Liver (tissue), 9 donors: Measurements from ENCODE around the gene FAM13A. TPM values are rescaled to one million over a fixed set of nuclear protein-coding genes. Genes with fewer than 3 reads are reported as not detected.

Source experiments
- DNase-seq: peaks from one replicate; pipeline ENCODE4 v3.0.0-alpha.2; 2017; ENCODE audit warnings: low spot score
- H3K27ac ChIP-seq, 2 donors: one replicate each; pipeline ENCODE4 v1.7.0; 2013; ENCODE audit warnings: inconsistent platforms in 2 of 2, low read length in 2 of 2, control low read depth in 1 of 2, low read depth in 1 of 2, mild to moderate bottlenecking in 1 of 2
- H3K27me3 ChIP-seq, 4 donors: one replicate each; pipeline versions ENCODE4 v1.6.1 to v1.7.0; 2013; ENCODE audit warnings: low read length in 3 of 4, inconsistent platforms in 1 of 4, mild to moderate bottlenecking in 1 of 4, moderate library complexity in 1 of 4; ENCODE audit not compliant: control insufficient read depth in 4 of 4, insufficient read depth in 4 of 4
- H3K36me3 ChIP-seq, 4 donors: one replicate each; pipeline versions ENCODE4 v1.6.1 to v1.7.0; 2013; ENCODE audit warnings: low read length in 3 of 4, mild to moderate bottlenecking in 3 of 4, low read depth in 1 of 4, moderate library complexity in 1 of 4; ENCODE audit not compliant: control insufficient read depth in 4 of 4, insufficient read depth in 3 of 4
- H3K4me1 ChIP-seq, 4 donors: one replicate each; pipeline versions ENCODE4 v1.6.1 to v1.7.0; 2013; ENCODE audit warnings: low read length in 3 of 4, mild to moderate bottlenecking in 3 of 4, moderate library complexity in 1 of 4; ENCODE audit not compliant: control insufficient read depth in 4 of 4, insufficient read depth in 4 of 4
- H3K4me3 ChIP-seq, 3 donors: one replicate each; pipeline versions ENCODE4 v1.6.1 to v1.7.0; 2013; ENCODE audit warnings: low read length in 3 of 3, control low read depth in 1 of 3, low read depth in 1 of 3, mild to moderate bottlenecking in 1 of 3
- H3K9ac ChIP-seq, 2 donors: one replicate each; pipeline ENCODE4 v1.7.0; 2013; ENCODE audit warnings: low read length in 2 of 2, mild to moderate bottlenecking in 2 of 2, moderate library complexity in 2 of 2, control low read depth in 1 of 2, low read depth in 1 of 2
- H3K9me3 ChIP-seq, 4 donors: one replicate each; pipeline versions ENCODE4 v1.6.1 to v1.7.0; 2013; ENCODE audit warnings: low read length in 3 of 4; ENCODE audit not compliant: control insufficient read depth in 4 of 4
- CTCF ChIP-seq: fragments of 150-350 bp; IDR thresholded peaks from 2 replicates; pipeline ENCODE4 v1.5.1; 2017; ENCODE audit warnings: improper control_type of control experiment, low read depth, low read length; ENCODE audit not compliant: missing input control
- EGR1 ChIP-seq, 2 donors: IDR thresholded peaks; 2 replicates each; pipeline ENCODE4 v1.6.1; 2016 to 2018; ENCODE audit warnings: antibody characterized with exemption in 2 of 2, low read depth in 2 of 2
- FOXA2 ChIP-seq: IDR thresholded peaks from 2 replicates; pipeline ENCODE4 v1.6.1; 2016; ENCODE audit warnings: antibody characterized with exemption
- GABPA ChIP-seq, 2 donors: IDR thresholded peaks in 1 of 2; conservative IDR thresholded peaks in 1 of 2; 2 replicates each; pipeline ENCODE4 v1.6.1; 2016; ENCODE audit warnings: antibody characterized with exemption in 2 of 2, mild to moderate bottlenecking in 1 of 2, moderate library complexity in 1 of 2
- HNF4A ChIP-seq, 2 donors: conservative IDR thresholded peaks; 2 replicates each; pipeline ENCODE4 v1.6.1; 2016; ENCODE audit warnings: antibody characterized with exemption in 2 of 2, mild to moderate bottlenecking in 2 of 2
- HNF4G ChIP-seq: IDR thresholded peaks from 2 replicates; pipeline ENCODE4 v1.6.1; 2016; ENCODE audit warnings: antibody characterized with exemption
- JUND ChIP-seq, 2 donors: IDR thresholded peaks; 2 replicates each; pipeline ENCODE4 v1.6.1; 2016; ENCODE audit warnings: antibody characterized with exemption in 2 of 2
- NR2F2 ChIP-seq: IDR thresholded peaks from 2 replicates; pipeline ENCODE4 v1.6.1; 2016; ENCODE audit warnings: antibody characterized with exemption
- RXRA ChIP-seq, 2 donors: IDR thresholded peaks; 2 replicates each; pipeline ENCODE4 v1.6.1; 2017 to 2018; ENCODE audit warnings: antibody characterized with exemption in 2 of 2, mild to moderate bottlenecking in 1 of 2
- SP1 ChIP-seq: IDR thresholded peaks from 2 replicates; pipeline ENCODE4 v1.6.1; 2018; ENCODE audit warnings: antibody characterized with exemption, mild to moderate bottlenecking
- TAF1 ChIP-seq: conservative IDR thresholded peaks from 2 replicates; pipeline ENCODE4 v1.6.1; 2016; ENCODE audit warnings: antibody characterized with exemption, mild to moderate bottlenecking
- ZBTB33 ChIP-seq: IDR thresholded peaks from 2 replicates; pipeline ENCODE4 v1.6.1; 2016; ENCODE audit warnings: antibody characterized with exemption
- WGBS: extraction: QIAGEN DNeasy Blood & Tissue Kit; methylation state at CpG from one replicate; pipeline ENCODE4 v1.1.7; 2013; 5-methylcytosine and 5-hydroxymethylcytosine counted together
- polyA plus RNA-seq, 2 donors: library from polyadenylated mRNA; stranded (reverse) in 1 of 2; unstranded in 1 of 2; fragments of 200-250 nt in 1 of 2; fragments of >200 nt in 1 of 2; fragmentation: Nextera tagmentation in 1 of 2; extraction: Ambion mirVana in 1 of 2; gene quantifications; one replicate each; pipeline versions ENCODE4 v1.2.1 to v1.2.3, GENCODE V29; 2013 to 2015
- total RNA-seq, 2 donors: library from RNA; depleted of rRNA; stranded (reverse); fragments of >200 nt; gene quantifications; one replicate each; pipeline ENCODE4 v1.2.3, GENCODE V29; 2014
- donor health status: healthy.
- donor health status: healthy.
- donor health status: healthy.
- donor health status: healthy.
- donor health status: healthy.

The FAM13A gene
- total and polyA plus RNA-seq, 4 donors, result 14.9 to 52.9 (median 27.6) TPM

GRCh38 chr4:88999392-88999930 lies 57.5 kb downstream of the FAM13A start:
- Histone ChIP-seq H3K4me1 (peaks cover 0 to 5% (median under 1%) of the 10 kb centered on the region in 4 donors), H3K4me3 (no peak overlapping the region), H3K9me3 (no peaks in the 10 kb centered on the region), H3K9ac (no peak overlapping the region), H3K36me3 (no peaks in the 10 kb centered on the region), H3K27me3 (no peaks in the 10 kb centered on the region), H3K27ac (no peak overlapping the region)
- TF ChIP-seq TAF1 (no peak), NR2F2 (no peak), ZBTB33 (no peak), HNF4A (conservative IDR thresholded peaks at IDR 0.05) (no peak), GABPA (IDR thresholded peaks at IDR 0.05 in 1 of 2, conservative IDR thresholded peaks at IDR 0.05 in 1 of 2) (no peak)
- WGBS, result 78% methylated on average over 2 of the region's 2 CpGs
- DNase-seq, result no peak

- Histone ChIP-seq H3K4me1 (peaks cover 0 to 5% (median under 1%) of the 10 kb centered on the region in 4 donors), H3K9ac (peak overlapping the region in 1 of 2 donors; percentile 22), H3K27me3 (no peaks in the 10 kb centered on the region), H3K27ac (no peak overlapping the region), H3K4me3 (no peak overlapping the region), H3K36me3 (no peaks in the 10 kb centered on the region), H3K9me3 (no peaks in the 10 kb centered on the region)
- no peak for TF ChIP-seq CTCF
- no peak for TF ChIP-seq SP1
- TF ChIP-seq GABPA (IDR thresholded peaks at IDR 0.05 in 1 of 2, conservative IDR thresholded peaks at IDR 0.05 in 1 of 2), result no peak
- no peak for TF ChIP-seq EGR1 (IDR thresholded peaks at IDR 0.05; ENCODE audit: low read depth in 2 of 2)
- TF ChIP-seq ZBTB33, result no peak
- TF ChIP-seq HNF4A (conservative IDR thresholded peaks at IDR 0.05), result peak in 1 of 2 donors; percentile 33
- TF ChIP-seq HNF4G, result no peak
- no peak for TF ChIP-seq TAF1
- no peak for TF ChIP-seq NR2F2
- TF ChIP-seq FOXA2, result no peak
- peak in 1 of 2 donors; percentile 23 for TF ChIP-seq RXRA (IDR thresholded peaks at IDR 0.05)
- no peak for TF ChIP-seq JUND (IDR thresholded peaks at IDR 0.05)
- no peak for DNase-seq
- 46% methylated on average over 3 of the region's 3 CpGs for WGBS
Observed at GRCh38 chr4:88998891-88999290, 58.1 kb downstream of the FAM13A start.
